ENCODE data around the gene SMYD3. TPM values are rescaled to one million over a fixed set of nuclear protein-coding genes. Genes with fewer than 3 reads are reported as not detected.

The SMYD3 gene
- total and polyA plus RNA-seq, 2 of the 13 experiments (the other 11 are each of a cell fraction or from before 2014, with no cell fraction given): 27.7 to 35.8 TPM

DNA sequence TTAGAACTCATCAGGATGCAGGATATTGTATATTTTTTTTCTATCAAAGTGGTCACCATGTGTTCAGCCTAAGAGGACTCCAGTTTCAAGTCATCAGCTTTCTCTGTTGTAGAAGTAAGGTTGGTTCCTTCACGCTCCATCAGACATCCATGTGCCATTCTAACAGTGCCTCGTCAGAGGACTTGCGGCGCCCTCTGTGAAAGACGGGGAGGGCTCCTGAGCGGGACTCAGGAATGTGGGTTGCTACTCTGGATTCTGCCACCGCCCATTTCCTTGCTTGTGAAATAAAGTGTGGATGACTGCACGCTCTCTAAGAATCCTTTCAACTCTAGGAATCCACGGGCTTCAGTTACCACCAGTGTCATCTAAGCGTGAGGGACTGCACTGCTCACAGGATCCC is 758.8 kb downstream of the SMYD3 start (continued):
- TF ChIP-seq ZBTB34 (CRISPR knock-in tag; IDR thresholded peaks at IDR 0.05): no peak
- TF ChIP-seq SOX5 (CRISPR knock-in tag; IDR thresholded peaks at IDR 0.05; ENCODE audit: borderline replicate concordance): no peak

GRCh38 chr1:245742896-245743295 is 764.2 kb downstream of the SMYD3 start:
- Histone ChIP-seq H3K4me2 (ENCODE audit: low read depth, low read length) (no peak overlapping the region), H3K4me1 (ENCODE audit: insufficient read depth, low read length) (no peaks in the 10 kb centered on the region), H3K9ac (ENCODE audit: insufficient read depth, low read depth, low read length) (no peak overlapping the region), H3K27ac (ENCODE audit: extremely low read length, insufficient read depth, low read length) (no peak overlapping the region), H3K4me3 (replicated peaks in 1 of 3; ENCODE audit: insufficient read depth in 1 of 3, low read depth in 2 of 3, low read length in 3 of 3) (no peak overlapping the region), H3K9me3 (ENCODE audit: low read length) (no peaks in the 10 kb centered on the region), H3K79me2 (ENCODE audit: insufficient read depth, low read length) (no peaks in the 10 kb centered on the region), H2AFZ (ENCODE audit: low read length) (no peak overlapping the region), H4K20me1 (ENCODE audit: insufficient read depth, low read length) (no peaks in the 10 kb centered on the region), H3K36me3 (replicated peaks in 1 of 2; ENCODE audit: control insufficient read depth in 1 of 2, insufficient read depth in 2 of 2, low read length in 2 of 2) (no peaks in the 10 kb centered on the region), H3K27me3 (ENCODE audit: control insufficient read depth in 1 of 2, insufficient read depth in 2 of 2, low read length in 2 of 2) (no peaks in the 10 kb centered on the region; a peak in 1 of 5 replicates)
- 69% methylated on average over 7 of the region's 9 CpGs for WGBS (ENCODE audit: low lambda C conversion rate)
- TF ChIP-seq ZNF432 (CRISPR knock-in tag; IDR thresholded peaks at IDR 0.05; ENCODE audit: borderline replicate concordance) (no peak), ZNF180 (CRISPR knock-in tag; IDR thresholded peaks at IDR 0.05; ENCODE audit: borderline replicate concordance, low read depth) (no peak), ZZZ3 (CRISPR knock-in tag; IDR thresholded peaks at IDR 0.05; ENCODE audit: borderline replicate concordance) (no peak), ZNF205 (CRISPR knock-in tag; IDR thresholded peaks at IDR 0.05) (no peak), ZNF7 (CRISPR knock-in tag; IDR thresholded peaks at IDR 0.05) (no peak), MYC (CRISPR knock-in tag; IDR thresholded peaks at IDR 0.05; ENCODE audit: borderline replicate concordance) (no peak), CBX5 (CRISPR knock-in tag; IDR thresholded peaks at IDR 0.05; ENCODE audit: borderline replicate concordance) (no peak), ONECUT2 (CRISPR knock-in tag; IDR thresholded peaks at IDR 0.05) (no peak)
- TF ChIP-seq, protein P1, sequence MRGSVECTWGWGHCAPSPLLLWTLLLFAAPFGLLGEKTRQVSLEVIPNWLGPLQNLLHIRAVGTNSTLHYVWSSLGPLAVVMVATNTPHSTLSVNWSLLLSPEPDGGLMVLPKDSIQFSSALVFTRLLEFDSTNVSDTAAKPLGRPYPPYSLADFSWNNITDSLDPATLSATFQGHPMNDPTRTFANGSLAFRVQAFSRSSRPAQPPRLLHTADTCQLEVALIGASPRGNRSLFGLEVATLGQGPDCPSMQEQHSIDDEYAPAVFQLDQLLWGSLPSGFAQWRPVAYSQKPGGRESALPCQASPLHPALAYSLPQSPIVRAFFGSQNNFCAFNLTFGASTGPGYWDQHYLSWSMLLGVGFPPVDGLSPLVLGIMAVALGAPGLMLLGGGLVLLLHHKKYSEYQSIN (CRISPR knock-in tag; IDR thresholded peaks at IDR 0.05; ENCODE audit: borderline replicate concordance): no peak
- TF ChIP-seq, protein P2, sequence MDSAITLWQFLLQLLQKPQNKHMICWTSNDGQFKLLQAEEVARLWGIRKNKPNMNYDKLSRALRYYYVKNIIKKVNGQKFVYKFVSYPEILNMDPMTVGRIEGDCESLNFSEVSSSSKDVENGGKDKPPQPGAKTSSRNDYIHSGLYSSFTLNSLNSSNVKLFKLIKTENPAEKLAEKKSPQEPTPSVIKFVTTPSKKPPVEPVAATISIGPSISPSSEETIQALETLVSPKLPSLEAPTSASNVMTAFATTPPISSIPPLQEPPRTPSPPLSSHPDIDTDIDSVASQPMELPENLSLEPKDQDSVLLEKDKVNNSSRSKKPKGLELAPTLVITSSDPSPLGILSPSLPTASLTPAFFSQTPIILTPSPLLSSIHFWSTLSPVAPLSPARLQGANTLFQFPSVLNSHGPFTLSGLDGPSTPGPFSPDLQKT (CRISPR knock-in tag; IDR thresholded peaks at IDR 0.05; ENCODE audit: borderline replicate concordance): no peak
- TF ChIP-seq, protein P3, sequence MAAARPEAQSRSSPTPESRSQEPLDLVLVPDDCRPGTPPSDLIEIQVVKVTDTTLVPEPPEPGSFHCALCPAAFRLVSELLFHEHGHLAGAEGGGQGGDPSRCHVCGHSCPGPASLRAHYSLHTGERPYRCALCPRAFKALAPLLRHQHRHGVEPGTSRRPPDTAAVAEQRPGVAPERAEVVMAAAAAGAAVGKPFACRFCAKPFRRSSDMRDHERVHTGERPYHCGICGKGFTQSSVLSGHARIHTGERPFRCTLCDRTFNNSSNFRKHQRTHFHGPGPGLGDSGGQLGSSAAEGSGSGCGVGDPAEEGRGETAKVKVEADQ (CRISPR knock-in tag; IDR thresholded peaks at IDR 0.05; ENCODE audit: borderline replicate concordance): no peak
- TF ChIP-seq, protein P4, sequence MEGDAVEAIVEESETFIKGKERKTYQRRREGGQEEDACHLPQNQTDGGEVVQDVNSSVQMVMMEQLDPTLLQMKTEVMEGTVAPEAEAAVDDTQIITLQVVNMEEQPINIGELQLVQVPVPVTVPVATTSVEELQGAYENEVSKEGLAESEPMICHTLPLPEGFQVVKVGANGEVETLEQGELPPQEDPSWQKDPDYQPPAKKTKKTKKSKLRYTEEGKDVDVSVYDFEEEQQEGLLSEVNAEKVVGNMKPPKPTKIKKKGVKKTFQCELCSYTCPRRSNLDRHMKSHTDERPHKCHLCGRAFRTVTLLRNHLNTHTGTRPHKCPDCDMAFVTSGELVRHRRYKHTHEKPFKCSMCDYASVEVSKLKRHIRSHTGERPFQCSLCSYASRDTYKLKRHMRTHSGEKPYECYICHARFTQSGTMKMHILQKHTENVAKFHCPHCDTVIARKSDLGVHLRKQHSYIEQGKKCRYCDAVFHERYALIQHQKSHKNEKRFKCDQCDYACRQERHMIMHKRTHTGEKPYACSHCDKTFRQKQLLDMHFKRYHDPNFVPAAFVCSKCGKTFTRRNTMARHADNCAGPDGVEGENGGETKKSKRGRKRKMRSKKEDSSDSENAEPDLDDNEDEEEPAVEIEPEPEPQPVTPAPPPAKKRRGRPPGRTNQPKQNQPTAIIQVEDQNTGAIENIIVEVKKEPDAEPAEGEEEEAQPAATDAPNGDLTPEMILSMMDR (CRISPR knock-in tag; IDR thresholded peaks at IDR 0.05): no peak
- FAIRE-seq (no peak), ATAC-seq (no peak), DNase-seq (ENCODE audit: low spot score) (no peak)
- ChIA-PET CTCF (ENCODE audit: low intra/inter-chr PET ratio, low total read pairs) (no interaction called here), POLR2A (no interaction called here)
- BruUV-seq (replicated peaks): no TSS peak
- in situ Hi-C loops (cut with HindIII; ENCODE audit: extremely low pct_ligation_motif_present, low pct_unique_long_range_greater_than_20kb) (no loop called here), intact Hi-C loops (cut with micrococcal nuclease; ENCODE audit: unreplicated experiment) (no loop called here)
